DOHH2 (cell line): ENCODE results near the gene PHKG2.

ENCODE experiments used
- H3F3A ChIP-seq: fragments of 200-600 bp; sonication (generic), shearing (Covaris generic); 2 replicates; pipeline ENCODE4 v1.6.0; 2016; ENCODE audit warnings: antibody characterized with exemption, mild to moderate bottlenecking; ENCODE audit not compliant: control insufficient read depth, insufficient read depth
- H3K27ac ChIP-seq: fragments of 200-600 bp; sonication (generic); 2 replicates; pipeline ENCODE4 v1.5.1; 2014; ENCODE audit warnings: low read depth, mild to moderate bottlenecking, low read length, moderate library complexity
- H3K27me3 ChIP-seq: fragments of 200-600 bp; sonication (generic); 2 replicates; pipeline ENCODE4 v1.6.1; 2014; ENCODE audit warnings: mild to moderate bottlenecking, low read length, mixed read lengths; ENCODE audit not compliant: control insufficient read depth
- H3K36me3 ChIP-seq: fragments of 200-600 bp; sonication (generic); 2 replicates; pipeline ENCODE4 v1.6.1; 2014; ENCODE audit warnings: mild to moderate bottlenecking, low read length, moderate library complexity, mixed read lengths; ENCODE audit not compliant: control insufficient read depth
- H3K4me1 ChIP-seq: fragments of 200-600 bp; sonication (generic); 2 replicates; pipeline ENCODE4 v1.6.1; 2014; ENCODE audit warnings: mild to moderate bottlenecking, low read length, mixed read lengths; ENCODE audit not compliant: control insufficient read depth
- H3K4me2 ChIP-seq: fragments of 200-600 bp; sonication (generic); 2 replicates; pipeline ENCODE4 v1.6.0; 2014; ENCODE audit warnings: mild to moderate bottlenecking, low read length, moderate library complexity
- H3K4me3 ChIP-seq: fragments of 200-600 bp; sonication (generic); 2 replicates; pipeline ENCODE4 v1.5.1; 2014; ENCODE audit warnings: mild to moderate bottlenecking, low read length, mixed read lengths
- H3K79me2 ChIP-seq: fragments of 200-600 bp; sonication (generic); 2 replicates; pipeline ENCODE4 v1.6.1; 2014; ENCODE audit warnings: mild to moderate bottlenecking, low read length, mixed read lengths; ENCODE audit not compliant: control insufficient read depth
- H3K9me2 ChIP-seq: fragments of 200-600 bp; sonication (generic); replicated peaks from 2 replicates; pipeline ENCODE4 v1.6.1; 2014; ENCODE audit warnings: mild to moderate bottlenecking, low read length, mixed read lengths; ENCODE audit not compliant: control insufficient read depth
- H3K9me3 ChIP-seq: fragments of 200-600 bp; sonication (generic); 2 replicates; pipeline ENCODE4 v1.6.1; 2014; ENCODE audit warnings: antibody characterized with exemption, low read length, mixed read lengths; ENCODE audit not compliant: control insufficient read depth, insufficient read depth
- H4K20me1 ChIP-seq: fragments of 200-600 bp; sonication (generic); 2 replicates; pipeline ENCODE4 v1.6.0; 2014; ENCODE audit warnings: low read depth, mild to moderate bottlenecking, antibody characterized with exemption, low read length, moderate library complexity; ENCODE audit not compliant: control insufficient read depth, insufficient read depth
- EZH2phosphoT487 ChIP-seq: fragments of 200-600 bp; sonication (generic); IDR thresholded peaks from 2 replicates; pipeline ENCODE4 v1.6.1; 2017; ENCODE audit warnings: borderline replicate concordance, mild to moderate bottlenecking, antibody characterized with exemption, low read length, moderate library complexity, mixed read lengths
- TF ChIP-seq, protein P1 (sequence below): fragments of 200-600 bp; sonication (generic); IDR thresholded peaks from one replicate; pipeline ENCODE4 v1.5.1; 2014; ENCODE audit warnings: antibody characterized with exemption, mild to moderate bottlenecking, low read depth, low read length; ENCODE audit not compliant: poor library complexity, severe bottlenecking

Gene PHKG2

DNA sequence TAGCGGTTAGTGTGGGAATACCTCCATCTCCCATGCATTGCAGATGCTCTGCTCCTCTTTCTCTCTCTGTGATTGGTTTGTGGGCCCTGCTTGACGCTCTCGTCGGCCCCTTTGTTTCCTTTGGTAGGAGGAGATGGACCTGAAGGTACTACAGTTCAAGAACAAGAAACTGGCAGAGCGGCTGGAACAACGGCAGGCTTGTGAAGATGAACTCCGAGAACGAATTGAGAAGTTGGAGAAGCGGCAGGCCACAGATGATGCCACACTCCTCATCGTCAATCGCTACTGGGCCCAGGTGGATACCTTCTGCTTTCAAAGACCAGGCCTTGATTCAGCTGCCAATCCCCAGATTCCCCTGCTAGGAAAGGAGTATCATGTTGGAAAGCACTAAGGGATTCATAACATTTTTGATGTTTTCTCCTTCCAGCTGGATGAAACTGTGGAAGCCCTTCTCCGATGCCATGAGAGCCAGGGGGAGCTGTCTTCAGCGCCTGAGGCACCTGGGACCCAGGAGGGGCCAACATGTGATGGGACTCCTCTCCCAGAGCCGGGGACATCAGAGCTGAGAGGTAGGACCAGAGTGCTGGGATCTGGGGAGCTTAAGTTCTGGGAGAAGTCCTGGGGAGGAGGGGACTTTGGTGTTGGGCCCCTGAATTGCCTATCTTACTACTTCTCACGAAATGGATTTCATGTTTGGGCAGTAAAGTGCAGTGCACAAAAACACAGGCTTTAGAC is 14.9 kb downstream of the PHKG2 start:
- Histone ChIP-seq H3K79me2 (peaks cover 49% of the 10 kb centered on the region), H3K4me1 (peaks cover 43% of the 10 kb centered on the region), H4K20me1 (peaks cover 4% of the 10 kb centered on the region; the same call in 1 of the 2 replicates), H3K36me3 (peaks cover 86% of the 10 kb centered on the region), H3K27ac (peak overlapping the region; percentile 84; the same call in 1 of the 2 replicates), H3F3A (peaks cover 13% of the 10 kb centered on the region; the same call in 1 of the 2 replicates), H3K9me2 (no peaks in the 10 kb centered on the region), H3K27me3 (no peaks in the 10 kb centered on the region), H3K4me3 (peak overlapping the region; percentile 91), H3K9me3 (no peaks in the 10 kb centered on the region), H3K4me2 (peak overlapping the region; percentile 85)
- TF ChIP-seq, protein P1, sequence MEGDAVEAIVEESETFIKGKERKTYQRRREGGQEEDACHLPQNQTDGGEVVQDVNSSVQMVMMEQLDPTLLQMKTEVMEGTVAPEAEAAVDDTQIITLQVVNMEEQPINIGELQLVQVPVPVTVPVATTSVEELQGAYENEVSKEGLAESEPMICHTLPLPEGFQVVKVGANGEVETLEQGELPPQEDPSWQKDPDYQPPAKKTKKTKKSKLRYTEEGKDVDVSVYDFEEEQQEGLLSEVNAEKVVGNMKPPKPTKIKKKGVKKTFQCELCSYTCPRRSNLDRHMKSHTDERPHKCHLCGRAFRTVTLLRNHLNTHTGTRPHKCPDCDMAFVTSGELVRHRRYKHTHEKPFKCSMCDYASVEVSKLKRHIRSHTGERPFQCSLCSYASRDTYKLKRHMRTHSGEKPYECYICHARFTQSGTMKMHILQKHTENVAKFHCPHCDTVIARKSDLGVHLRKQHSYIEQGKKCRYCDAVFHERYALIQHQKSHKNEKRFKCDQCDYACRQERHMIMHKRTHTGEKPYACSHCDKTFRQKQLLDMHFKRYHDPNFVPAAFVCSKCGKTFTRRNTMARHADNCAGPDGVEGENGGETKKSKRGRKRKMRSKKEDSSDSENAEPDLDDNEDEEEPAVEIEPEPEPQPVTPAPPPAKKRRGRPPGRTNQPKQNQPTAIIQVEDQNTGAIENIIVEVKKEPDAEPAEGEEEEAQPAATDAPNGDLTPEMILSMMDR = no peak
- no peak for TF ChIP-seq EZH2phosphoT487

DNA sequence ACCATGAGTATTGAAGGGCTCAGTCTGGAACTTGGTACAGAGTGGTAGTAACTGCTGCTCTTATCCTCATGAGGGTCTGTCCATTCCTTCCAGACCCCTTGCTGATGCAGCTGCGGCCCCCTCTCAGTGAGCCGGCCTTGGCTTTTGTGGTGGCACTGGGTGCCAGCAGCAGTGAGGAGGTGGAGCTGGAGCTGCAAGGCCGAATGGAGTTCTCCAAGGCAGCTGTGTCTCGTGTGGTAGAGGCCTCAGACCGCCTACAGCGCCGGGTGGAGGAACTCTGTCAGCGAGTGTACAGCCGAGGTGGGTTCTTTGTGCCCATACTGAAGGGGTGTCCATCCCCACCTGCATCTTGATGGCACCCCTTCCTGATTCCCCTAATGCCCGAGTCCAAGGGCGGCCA is 15.9 kb downstream of the PHKG2 start:
- H3K4me2 ChIP-seq = peak overlapping the region; percentile 85; the same call in 1 of the 2 replicates

DNA sequence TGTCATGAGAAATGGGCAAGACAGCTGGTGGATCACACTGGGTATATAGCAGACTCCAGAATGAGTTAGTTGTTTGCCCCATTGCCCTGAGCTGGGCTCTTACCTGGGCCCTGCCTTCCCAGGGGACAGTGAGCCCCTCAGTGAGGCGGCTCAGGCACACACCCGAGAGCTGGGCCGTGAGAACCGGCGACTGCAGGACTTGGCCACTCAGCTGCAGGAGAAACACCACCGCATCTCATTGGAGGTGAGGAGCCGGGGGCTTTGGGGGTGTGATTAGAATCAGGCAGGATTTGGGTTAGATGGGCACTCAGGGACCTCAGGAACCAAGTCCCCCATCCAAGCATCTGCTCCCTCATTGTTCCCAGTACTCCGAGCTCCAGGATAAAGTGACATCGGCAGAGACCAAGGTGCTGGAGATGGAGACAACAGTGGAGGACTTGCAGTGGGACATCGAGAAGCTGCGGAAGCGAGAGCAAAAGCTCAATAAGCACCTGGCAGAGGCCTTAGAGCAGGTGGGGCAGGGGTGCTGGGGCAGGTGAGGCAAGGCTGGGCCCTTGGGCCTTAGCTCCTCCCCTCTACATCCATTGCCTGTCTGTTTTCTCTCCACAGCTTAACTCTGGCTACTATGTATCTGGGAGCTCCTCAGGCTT is 16.7 kb downstream of the PHKG2 start:
- Histone ChIP-seq H4K20me1 (peaks cover 4% of the 10 kb centered on the region; the same call in 1 of the 2 replicates), H3K36me3 (peaks cover 87% of the 10 kb centered on the region)

More for the DNA sequence above, 15.9 kb downstream of the PHKG2 start:
- Histone ChIP-seq H3K27ac (no peak overlapping the region), H3K27me3 (no peaks in the 10 kb centered on the region), H3K79me2 (peaks cover 49% of the 10 kb centered on the region), H3K36me3 (peaks cover 88% of the 10 kb centered on the region), H3K9me2 (no peaks in the 10 kb centered on the region), H3K4me3 (no peak overlapping the region), H3F3A (peaks cover 6% of the 10 kb centered on the region; the same call in 1 of the 2 replicates), H3K9me3 (no peaks in the 10 kb centered on the region), H3K4me1 (peaks cover 34% of the 10 kb centered on the region), H4K20me1 (peaks cover 4% of the 10 kb centered on the region; the same call in 1 of the 2 replicates)
- TF ChIP-seq, protein P1 = no peak
- no peak for TF ChIP-seq EZH2phosphoT487

More for the DNA sequence above, 16.7 kb downstream of the PHKG2 start:
- no peak overlapping the region for H3K4me3 ChIP-seq
- no peak overlapping the region for H3K27ac ChIP-seq
- no peaks in the 10 kb centered on the region for H3K9me2 ChIP-seq
- no peaks in the 10 kb centered on the region for H3K27me3 ChIP-seq
- H3K9me3 ChIP-seq = no peaks in the 10 kb centered on the region
- H3K4me1 ChIP-seq = peaks cover 25% of the 10 kb centered on the region
- no peak for TF ChIP-seq EZH2phosphoT487
- TF ChIP-seq, protein P1 = no peak
- H3K4me2 ChIP-seq = no peak overlapping the region
- 0 out of 2 replicates have a peak, but pooled peaks cover 5% of the 10 kb centered on the region for H3F3A ChIP-seq
- peaks cover 41% of the 10 kb centered on the region for H3K79me2 ChIP-seq
